Thyroid gland (tissue), 4 donors: ENCODE measurements around the gene TUBD1.

ENCODE experiments used
- CTCF ChIP-seq, 6 experiments: fragments of 200-600 bp in 3 of 6; fragments of 450-650 bp in 3 of 6; sonication (generic) in 3 of 6; IDR thresholded peaks; one replicate each; pipeline ENCODE4 v1.5.1; 2016 to 2019; ENCODE audit warnings: antibody characterized with exemption in 6 of 6, mild to moderate bottlenecking in 2 of 6, inconsistent platforms in 1 of 6, moderate library complexity in 1 of 6
- POLR2A ChIP-seq, 2 donors: fragments of 450-650 bp; IDR thresholded peaks; one replicate each; pipeline ENCODE4 v1.6.1; 2017; ENCODE audit warnings: antibody characterized with exemption in 2 of 2, mild to moderate bottlenecking in 2 of 2, moderate library complexity in 1 of 2

- TF ChIP-seq CTCF (IDR thresholded peaks at IDR 0.05) (no peak), POLR2A (IDR thresholded peaks at IDR 0.05) (no peak)
These were observed 4.3 kb upstream of the TUBD1 start for GRCh38 chr17:59897090-59897489.
